ENCODE measurements around the gene NRXN2.

DNA sequence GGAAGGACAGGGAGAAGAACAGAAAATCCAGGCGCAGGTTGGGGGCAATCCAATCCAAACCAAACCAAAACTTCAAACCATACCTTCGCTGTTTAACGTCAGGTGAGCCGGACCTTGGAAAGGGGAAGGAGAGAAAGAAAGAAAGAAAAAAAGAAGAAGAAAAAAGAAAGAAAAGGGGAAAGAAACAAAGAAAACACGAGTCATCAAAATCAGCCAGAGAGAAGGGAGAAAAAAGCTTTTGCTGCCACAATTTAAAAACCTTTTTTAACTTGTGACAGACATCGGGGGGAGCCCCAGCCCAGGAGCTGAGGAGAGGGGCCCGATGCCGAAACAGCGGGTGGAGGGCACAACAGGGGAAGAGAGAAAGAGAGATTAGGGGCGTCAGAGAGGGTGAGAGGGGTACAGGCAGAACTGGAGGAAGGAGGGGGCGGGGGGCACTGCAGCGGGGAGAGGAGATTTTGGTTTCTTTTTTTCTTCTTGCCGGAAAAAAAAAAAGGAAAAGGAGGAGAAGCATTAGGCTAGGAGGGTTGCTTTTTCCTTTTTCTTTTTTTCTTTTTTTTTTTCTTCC is 30.1 kb downstream of the NRXN2 start:
- TF ChIP-seq CTCF (IDR thresholded peaks at IDR 0.05; ENCODE audit: low read depth, low read length, missing input control) (no peak), YY1 (IDR thresholded peaks at IDR 0.05) (no peak), GABPA (IDR thresholded peaks at IDR 0.05 in 1 of 2, conservative IDR thresholded peaks at IDR 0.05 in 1 of 2) (no peak), TAF1 (conservative IDR thresholded peaks at IDR 0.05) (no peak), HNF4G (IDR thresholded peaks at IDR 0.05) (no peak), SP1 (IDR thresholded peaks at IDR 0.05) (no peak), JUND (IDR thresholded peaks at IDR 0.05) (no peak), FOXA1 (IDR thresholded peaks at IDR 0.05) (no peak), RAD21 (IDR thresholded peaks at IDR 0.05) (no peak), EGR1 (IDR thresholded peaks at IDR 0.05; ENCODE audit: low read depth in 2 of 2) (no peak)
- TF ChIP-seq, protein P1, sequence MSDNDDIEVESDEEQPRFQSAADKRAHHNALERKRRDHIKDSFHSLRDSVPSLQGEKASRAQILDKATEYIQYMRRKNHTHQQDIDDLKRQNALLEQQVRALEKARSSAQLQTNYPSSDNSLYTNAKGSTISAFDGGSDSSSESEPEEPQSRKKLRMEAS (IDR thresholded peaks at IDR 0.05): no peak
- TF ChIP-seq, protein P2, sequence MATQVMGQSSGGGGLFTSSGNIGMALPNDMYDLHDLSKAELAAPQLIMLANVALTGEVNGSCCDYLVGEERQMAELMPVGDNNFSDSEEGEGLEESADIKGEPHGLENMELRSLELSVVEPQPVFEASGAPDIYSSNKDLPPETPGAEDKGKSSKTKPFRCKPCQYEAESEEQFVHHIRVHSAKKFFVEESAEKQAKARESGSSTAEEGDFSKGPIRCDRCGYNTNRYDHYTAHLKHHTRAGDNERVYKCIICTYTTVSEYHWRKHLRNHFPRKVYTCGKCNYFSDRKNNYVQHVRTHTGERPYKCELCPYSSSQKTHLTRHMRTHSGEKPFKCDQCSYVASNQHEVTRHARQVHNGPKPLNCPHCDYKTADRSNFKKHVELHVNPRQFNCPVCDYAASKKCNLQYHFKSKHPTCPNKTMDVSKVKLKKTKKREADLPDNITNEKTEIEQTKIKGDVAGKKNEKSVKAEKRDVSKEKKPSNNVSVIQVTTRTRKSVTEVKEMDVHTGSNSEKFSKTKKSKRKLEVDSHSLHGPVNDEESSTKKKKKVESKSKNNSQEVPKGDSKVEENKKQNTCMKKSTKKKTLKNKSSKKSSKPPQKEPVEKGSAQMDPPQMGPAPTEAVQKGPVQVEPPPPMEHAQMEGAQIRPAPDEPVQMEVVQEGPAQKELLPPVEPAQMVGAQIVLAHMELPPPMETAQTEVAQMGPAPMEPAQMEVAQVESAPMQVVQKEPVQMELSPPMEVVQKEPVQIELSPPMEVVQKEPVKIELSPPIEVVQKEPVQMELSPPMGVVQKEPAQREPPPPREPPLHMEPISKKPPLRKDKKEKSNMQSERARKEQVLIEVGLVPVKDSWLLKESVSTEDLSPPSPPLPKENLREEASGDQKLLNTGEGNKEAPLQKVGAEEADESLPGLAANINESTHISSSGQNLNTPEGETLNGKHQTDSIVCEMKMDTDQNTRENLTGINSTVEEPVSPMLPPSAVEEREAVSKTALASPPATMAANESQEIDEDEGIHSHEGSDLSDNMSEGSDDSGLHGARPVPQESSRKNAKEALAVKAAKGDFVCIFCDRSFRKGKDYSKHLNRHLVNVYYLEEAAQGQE (IDR thresholded peaks at IDR 0.05): no peak

Data from liver (tissue), 3 donors.